H1 (cell line): ENCODE results near the gene ZNF619. TPM values are rescaled to one million over a fixed set of nuclear protein-coding genes. Genes with fewer than 3 reads are reported as not detected.

Experiments
- CTCF ChIA-PET: fragments of 300-600 bp; sonication (Branson Sonifier 250); formaldehyde crosslinking; loops from one replicate; lab custom pipeline; 2021; ENCODE audit not compliant: partially characterized antibody; lab: Charles Lee
- POLR2A ChIA-PET: fragments of 300-600 bp; sonication (Branson Sonifier 250); formaldehyde crosslinking; loops from one replicate; lab custom pipeline; 2021; ENCODE audit warnings: inconsistent platforms; ENCODE audit not compliant: partially characterized antibody; lab: Charles Lee
- DNase-seq, 2 experiments: peaks; one replicate each; pipeline versions ENCODE4 v3.0.0 to v3.0.0-alpha.2; 2010 to 2022; ENCODE audit warnings: low spot score in 2 of 2, low read depth in 1 of 2, mixed read lengths in 1 of 2
- FAIRE-seq: peaks from 2 replicates; lab custom pipeline; 2011; peaks lifted over from hg19 to GRCh38; lab: Jason Lieb, UNC
- H2AFZ ChIP-seq: 2 replicates; pipeline ENCODE4 v1.8.1; 2012; ENCODE audit warnings: low read length, inconsistent platforms
- H2AK5ac ChIP-seq: 2 replicates; pipeline ENCODE4 v1.6.1; 2013; ENCODE audit warnings: low read depth, low read length
- H2BK120ac ChIP-seq: replicated peaks from 2 replicates; pipeline ENCODE3; 2013; ENCODE audit warnings: low read depth, low read length, inconsistent platforms
- H2BK12ac ChIP-seq: 2 replicates; pipeline ENCODE4 v1.6.1; 2013; ENCODE audit warnings: low read depth, low read length
- H2BK15ac ChIP-seq: 2 replicates; pipeline ENCODE4 v1.6.1; 2013; ENCODE audit warnings: low read length
- H2BK20ac ChIP-seq: 2 replicates; pipeline ENCODE4 v1.6.1; 2013; ENCODE audit warnings: low read length
- H2BK5ac ChIP-seq: 2 replicates; pipeline ENCODE4 v1.6.1; 2013; ENCODE audit warnings: low read depth, low read length
- H3K14ac ChIP-seq: 2 replicates; pipeline ENCODE4 v1.6.1; 2013; ENCODE audit warnings: inconsistent platforms; ENCODE audit not compliant: insufficient read length
- H3K18ac ChIP-seq: 2 replicates; pipeline ENCODE4 v1.6.1; 2013; ENCODE audit warnings: low read length; ENCODE audit errors: extremely low read depth
- H3K23ac ChIP-seq: 2 replicates; pipeline ENCODE4 v1.6.1; 2013; ENCODE audit warnings: inconsistent platforms; ENCODE audit not compliant: insufficient read length
- H3K23me2 ChIP-seq: 2 replicates; pipeline ENCODE4 v1.6.1; 2013; ENCODE audit warnings: low read depth, low read length
- H3K27ac ChIP-seq: 2 replicates; pipeline ENCODE4 v1.6.1; 2011; ENCODE audit warnings: low read depth, low read length, inconsistent platforms
- H3K27me3 ChIP-seq, 4 experiments: replicated peaks in 1 of 4; 1 replicate in 1 of 4; 2 replicates in 3 of 4; pipeline versions ENCODE4 v1.6.1 to v1.8.1; 2011 to 2013; ENCODE audit warnings: low read length in 3 of 4, mild to moderate bottlenecking in 3 of 4, inconsistent platforms in 2 of 4, mixed read lengths in 2 of 4, moderate library complexity in 1 of 4; ENCODE audit not compliant: control insufficient read depth in 3 of 4, insufficient read depth in 3 of 4; ENCODE audit errors: extremely low read depth in 1 of 4
- H3K36me3 ChIP-seq, 4 experiments: 2 replicates each; pipeline versions ENCODE4 v1.6.1 to v1.8.1; 2011 to 2013; ENCODE audit warnings: mild to moderate bottlenecking in 4 of 4, low read length in 3 of 4, moderate library complexity in 2 of 4, control low read depth in 1 of 4, inconsistent platforms in 1 of 4; ENCODE audit not compliant: insufficient read depth in 4 of 4, control insufficient read depth in 2 of 4
- H3K4ac ChIP-seq: replicated peaks from 2 replicates; pipeline ENCODE3; 2013; ENCODE audit warnings: low read length, low read depth, mixed read lengths, inconsistent platforms; ENCODE audit not compliant: insufficient read length
- H3K4me1 ChIP-seq, 4 experiments: replicated peaks in 1 of 4; 1 replicate in 1 of 4; 2 replicates in 3 of 4; pipeline versions ENCODE4 v1.6.1 to v1.8.1; 2011 to 2013; ENCODE audit warnings: low read length in 3 of 4, inconsistent platforms in 2 of 4, mixed read lengths in 1 of 4; ENCODE audit not compliant: insufficient read depth in 4 of 4, control insufficient read depth in 3 of 4
- H3K4me2 ChIP-seq, 2 experiments: 2 replicates each; pipeline versions ENCODE4 v1.6.1 to v1.8.1; 2011 to 2013; ENCODE audit warnings: low read depth in 2 of 2, low read length in 2 of 2, control low read depth in 1 of 2, inconsistent platforms in 1 of 2, mild to moderate bottlenecking in 1 of 2; ENCODE audit not compliant: insufficient read depth in 1 of 2
- H3K4me3 ChIP-seq, 4 experiments: fragments of 200-600, 300-600 bp in 1 of 4; sonication (generic), shearing (Covaris generic), sonication (Bioruptor Twin) in 1 of 4; 2 replicates each; pipeline versions ENCODE4 v1.5.1 to v1.8.1; 2011 to 2016; ENCODE audit warnings: low read length in 4 of 4, low read depth in 3 of 4, control low read depth in 2 of 4, inconsistent platforms in 2 of 4, mild to moderate bottlenecking in 2 of 4, mixed read lengths in 1 of 4, moderate library complexity in 1 of 4; ENCODE audit not compliant: insufficient read depth in 2 of 4; ENCODE audit errors: extremely low read depth in 1 of 4
- H3K56ac ChIP-seq: replicated peaks from 2 replicates; pipeline ENCODE3; 2013; ENCODE audit warnings: low read depth, mild to moderate bottlenecking, mixed read lengths, low read length, inconsistent platforms; ENCODE audit not compliant: insufficient read length
- H3K79me1 ChIP-seq: 2 replicates; pipeline ENCODE4 v1.6.1; 2013; ENCODE audit warnings: low read depth, low read length, control low read depth
- H3K79me2 ChIP-seq, 2 experiments: 2 replicates each; pipeline versions ENCODE4 v1.6.1 to v1.8.1; 2012 to 2013; ENCODE audit warnings: low read length in 2 of 2, mild to moderate bottlenecking in 2 of 2, inconsistent platforms in 1 of 2; ENCODE audit not compliant: insufficient read depth in 2 of 2, control insufficient read depth in 1 of 2
- H3K9ac ChIP-seq, 4 experiments: replicated peaks in 1 of 4; 1 replicate in 1 of 4; 2 replicates in 3 of 4; pipeline versions ENCODE4 v1.6.1 to v1.8.1; 2011 to 2013; ENCODE audit warnings: low read depth in 3 of 4, low read length in 3 of 4, control low read depth in 2 of 4, mild to moderate bottlenecking in 2 of 4, moderate library complexity in 2 of 4, inconsistent platforms in 1 of 4; ENCODE audit errors: extremely low read depth in 1 of 4
- H3K9me3 ChIP-seq, 2 experiments: 2 replicates each; pipeline versions ENCODE4 v1.6.1 to v1.8.1; 2012 to 2013; ENCODE audit warnings: mild to moderate bottlenecking in 2 of 2, moderate library complexity in 2 of 2, control low read depth in 1 of 2, inconsistent platforms in 1 of 2, low read depth in 1 of 2, low read length in 1 of 2, mixed read lengths in 1 of 2; ENCODE audit not compliant: insufficient read depth in 2 of 2
- H4K20me1 ChIP-seq, 2 experiments: replicated peaks in 1 of 2; 2 replicates each; pipeline versions ENCODE3 to v1.8.1; 2011 to 2013; ENCODE audit warnings: inconsistent platforms in 2 of 2, low read length in 2 of 2, mild to moderate bottlenecking in 1 of 2; ENCODE audit not compliant: insufficient read depth in 2 of 2, control insufficient read depth in 1 of 2
- H4K5ac ChIP-seq: 2 replicates; pipeline ENCODE4 v1.6.1; 2013; ENCODE audit warnings: low read length, low read depth, mixed read lengths, inconsistent platforms; ENCODE audit not compliant: insufficient read length
- H4K8ac ChIP-seq: 2 replicates; pipeline ENCODE4 v1.8.0; 2013; ENCODE audit warnings: mild to moderate bottlenecking, moderate library complexity, low read length, inconsistent platforms; ENCODE audit not compliant: insufficient read depth; ENCODE audit errors: extremely low read depth
- H4K91ac ChIP-seq: replicated peaks from 2 replicates; pipeline ENCODE3; 2013; ENCODE audit warnings: low read length, mixed read lengths, inconsistent platforms; ENCODE audit not compliant: insufficient read length
- WGBS, 2 experiments: shearing (Covaris generic) in 1 of 2; methylation state at CpG; one replicate each; pipeline versions ENCODE4 v1.1.6 to v1.1.7; 2013 to 2015; ENCODE audit warnings: low lambda C conversion rate in 2 of 2, mixed read lengths in 2 of 2, inconsistent platforms in 1 of 2, low coverage in 1 of 2, missing lambda C conversion rate in 1 of 2; ENCODE audit not compliant: insufficient replicate concordance in 2 of 2, insufficient coverage in 1 of 2, insufficient read length in 1 of 2; ENCODE audit errors: extremely low coverage in 1 of 2, missing lambda C conversion rate in 1 of 2; 5-methylcytosine and 5-hydroxymethylcytosine counted together
- polyA plus RNA-seq, 7 experiments: library from polyadenylated mRNA; depleted of rRNA in 3 of 7; stranded (reverse) in 5 of 7; unstranded in 2 of 7; fragments of >200 nt in 5 of 7; fragments of 200-250 nt in 2 of 7; gene quantifications; 1 replicate in 5 of 7; 2 replicates in 1 of 7; 4 replicates in 1 of 7; pipeline versions ENCODE4 v1.2.1 to v1.2.3, GENCODE V29; 2011 to 2013; ENCODE audit warnings: missing spikeins in 2 of 7, mixed read lengths in 2 of 7
- total RNA-seq: library from RNA; stranded (reverse); fragmentation: NEBNext Ultra II Directional; extraction: Animal tissue kit (Norgen Biotek cat#: 25700); gene quantifications from 2 replicates; pipeline ENCODE4 v1.2.1, GENCODE V29; 2021

Gene ZNF619
- total and polyA plus RNA-seq, 2 of the 8 experiments (the other 6 are each of a cell fraction or from before 2014, with no cell fraction given): 2.3 to 8.2 TPM

GRCh38 chr3:40470701-40471100 lies 6.2 kb upstream of the ZNF619 start:
- no peak for FAIRE-seq
- WGBS, 2 experiments: 79% methylated on average over 4 of the region's 4 CpGs; no CpG with 5 or more reads in 1 of the 2 experiments
- H3K79me1 ChIP-seq: no peaks in the 10 kb centered on the region
- no peaks in the 10 kb centered on the region for H3K9me3 ChIP-seq
- ChIA-PET CTCF (interaction anchor here (0.7 to 0.9 kb wide), 2 partner anchors 12 to 24 kb away, joined by 3 read pairs; no protein-coding TSS in a partner anchor), POLR2A (interaction anchor here (1.0 to 10.2 kb wide), 2 partner anchors 12 to 1061 kb away, joined by 3 to 64 read pairs; partner anchors contain the start of gene RPL14)
- no peaks in the 10 kb centered on the region for H3K23me2 ChIP-seq
- H2AK5ac ChIP-seq: no peak overlapping the region
- no peak overlapping the region for H2BK12ac ChIP-seq
- H4K5ac ChIP-seq: no peak overlapping the region
- no peak overlapping the region for H3K27ac ChIP-seq
- no peak overlapping the region for H2BK20ac ChIP-seq
- no peak overlapping the region for H4K91ac ChIP-seq
- no peak overlapping the region for H4K8ac ChIP-seq
- H3K36me3 ChIP-seq: peaks cover 0 to 8% (median 0%) of the 10 kb centered on the region in 4 experiments; a peak in 1 of 8 replicates
- no peak overlapping the region for H2BK120ac ChIP-seq
- no peaks in the 10 kb centered on the region for H3K79me2 ChIP-seq
- no peaks in the 10 kb centered on the region for H3K27me3 ChIP-seq
- no peak overlapping the region for H3K23ac ChIP-seq
- no peaks in the 10 kb centered on the region for H3K4me1 ChIP-seq
- H2BK5ac ChIP-seq: no peak overlapping the region
- H3K9ac ChIP-seq: no peak overlapping the region
- H3K4me3 ChIP-seq: no peak overlapping the region
- H2AFZ ChIP-seq: no peak overlapping the region
- H3K18ac ChIP-seq: no peak overlapping the region
- no peak overlapping the region for H3K14ac ChIP-seq
- H3K56ac ChIP-seq: no peak overlapping the region
- no peak overlapping the region for H2BK15ac ChIP-seq
- no peak overlapping the region for H3K4ac ChIP-seq
- DNase-seq: no peak
- H3K4me2 ChIP-seq: no peak overlapping the region
- H4K20me1 ChIP-seq: peaks cover 1 to 2% of the 10 kb centered on the region in 2 experiments
